Psoas muscle (tissue), 8 donors: ENCODE measurements around the gene USP54. TPM values are rescaled to one million over a fixed set of nuclear protein-coding genes. Genes with fewer than 3 reads are reported as not detected.
A peak's percentile ranks its signal among the peaks of the same experiment; 100 is the strongest.

Experiments used
- ATAC-seq, 4 donors: fragments of 200-7000 bp; cut with Tn5 transposase; one replicate each; pipeline ENCODE4 v1.9.1; 2020; ENCODE audit warnings: moderate library complexity in 3 of 4, mild to moderate bottlenecking in 2 of 4
- DNase-seq, 2 donors: peaks; one replicate each; pipeline ENCODE4 v3.0.0-alpha.2; 2020
- H3K27ac ChIP-seq: fragments of 200-600 bp; one replicate; pipeline ENCODE4 v1.8.0; 2022
- H3K27me3 ChIP-seq, 3 donors: fragments of 200-600 bp in 1 of 3; one replicate each; pipeline versions ENCODE4 v1.6.1 to v1.8.0; 2013 to 2022; ENCODE audit warnings: low read length in 2 of 3, mild to moderate bottlenecking in 2 of 3, moderate library complexity in 1 of 3; ENCODE audit not compliant: insufficient read depth in 3 of 3
- H3K36me3 ChIP-seq, 2 donors: fragments of 200-600 bp in 1 of 2; one replicate each; pipeline versions ENCODE4 v1.6.1 to v1.8.0; 2013 to 2022; ENCODE audit warnings: low read depth in 1 of 2, mild to moderate bottlenecking in 1 of 2, moderate library complexity in 1 of 2; ENCODE audit not compliant: insufficient read depth in 1 of 2
- H3K4me1 ChIP-seq: fragments of 200-600 bp; one replicate; pipeline ENCODE4 v1.8.0; 2022
- H3K4me3 ChIP-seq: fragments of 200-600 bp; one replicate; pipeline ENCODE4 v1.8.0; 2022; ENCODE audit warnings: mild to moderate bottlenecking
- H3K9me3 ChIP-seq: fragments of 200-600 bp; one replicate; pipeline ENCODE4 v1.8.0; 2022
- CTCF ChIP-seq: fragments of 200-600 bp; IDR thresholded peaks from one replicate; pipeline ENCODE4 v1.8.0; 2022; ENCODE audit warnings: antibody characterized with exemption
- WGBS, 3 donors: extraction: QIAGEN DNeasy Blood & Tissue Kit; methylation state at CpG; one replicate each; pipeline versions ENCODE4 v1.1.6 to v1.1.7; 2013; 5-methylcytosine and 5-hydroxymethylcytosine counted together
- intact Hi-C, 2 donors: fragments of 100-400 bp; cut with DNase I; formaldehyde crosslinking; loops; one replicate each; pipeline versions ENCODE4 v1.11.0 to v1.14.2; 2022
- polyA plus RNA-seq, 3 donors: library from polyadenylated mRNA; stranded (reverse); fragments of 200-250 nt; gene quantifications; one replicate each; pipeline ENCODE4 v1.2.3, GENCODE V29; 2013
- total RNA-seq, 4 donors: library from RNA; stranded (reverse); fragmentation: NEBNext Ultra II Directional in 2 of 4; extraction: Animal tissue kit (Norgen Biotek cat#: 25700) in 2 of 4; gene quantifications; one replicate each; pipeline versions ENCODE4 v1.2.1 to v1.2.4, GENCODE V29; 2021 to 2023
- donor health status: healthy with polysubstance abuse.
- donor health status: DM: no; HTN: no; CAD: no; lungs with moderate emphysema.
- donor health status: Bipolar disorder and iron deficiency.
- donor health status: healthy.
- donor health status: DM: yes; HTN: yes; CAD: no.
- donor health status: DM: no; HTN: no; CAD: no.
- donor health status: DM: no; HTN: no; CAD: no.
- donor health status: DM: yes; HTN: yes; CAD: no.

The USP54 gene
- total and polyA plus RNA-seq, 7 donors: 32.6 to 216 (median 65.9) TPM

GRCh38 chr10:73593110-73593509 lies 2.0 kb upstream of the USP54 start:
- peaks cover 27% of the 10 kb centered on the region for H3K4me1 ChIP-seq
- intact Hi-C loops: loop anchor here in 1 of 2 donors (5.0 kb wide), 1 partner anchor 34 kb away; no protein-coding TSS in a partner anchor
- H3K27me3 ChIP-seq: no peaks in the 10 kb centered on the region
- no peak overlapping the region for H3K27ac ChIP-seq
- no peaks in the 10 kb centered on the region for H3K36me3 ChIP-seq
- DNase-seq (no peak), ATAC-seq (no peak)
- no peaks in the 10 kb centered on the region for H3K9me3 ChIP-seq
- WGBS, 3 donors: 99 to 100% (median 100%) methylated on average over 4 of the region's 4 CpGs
- no peak for TF ChIP-seq CTCF
- no peak overlapping the region for H3K4me3 ChIP-seq

- H3K27ac ChIP-seq: peak overlapping the region; percentile 56
- WGBS, 3 donors: 32 to 35% (median 32%) methylated on average over 3 of the region's 3 CpGs
- peak overlapping the region; percentile 11 for H3K4me3 ChIP-seq
- ATAC-seq (peak; percentile 67 to 87 (median 82)), DNase-seq (no peak)
- intact Hi-C loops: loop anchor here in 1 of 2 donors (5.0 kb wide), 1 partner anchor 35 kb away; no protein-coding TSS in a partner anchor
- TF ChIP-seq CTCF: no peak
- H3K4me1 ChIP-seq: peaks cover 31% of the 10 kb centered on the region
- no peaks in the 10 kb centered on the region for H3K9me3 ChIP-seq
- no peaks in the 10 kb centered on the region for H3K36me3 ChIP-seq
- no peaks in the 10 kb centered on the region for H3K27me3 ChIP-seq
Measured at GRCh38 chr10:73591935-73592699, 975 bp upstream of the USP54 start.

- Histone ChIP-seq H3K27ac (peak overlapping the region; percentile 40), H3K27me3 (no peaks in the 10 kb centered on the region), H3K4me3 (no peak overlapping the region), H3K9me3 (no peaks in the 10 kb centered on the region), H3K4me1 (peaks cover 46% of the 10 kb centered on the region), H3K36me3 (no peaks in the 10 kb centered on the region)
- intact Hi-C loops: loop anchor here in 1 of 2 donors (5.0 kb wide), 1 partner anchor 38 kb away; no protein-coding TSS in a partner anchor
- no peak for DNase-seq
- no peak for TF ChIP-seq CTCF
- peak in 2 of 4 donors; percentile 33 to 54 for ATAC-seq
- WGBS, 3 donors: 92 to 96% (median 93%) methylated on average over 3 of the region's 3 CpGs
Measured at GRCh38 chr10:73589563-73590126, 1.5 kb downstream of the USP54 start.

- Histone ChIP-seq H3K4me3 (no peak overlapping the region), H3K36me3 (no peaks in the 10 kb centered on the region), H3K27me3 (no peaks in the 10 kb centered on the region), H3K27ac (peak overlapping the region; percentile 26), H3K4me1 (peaks cover 56% of the 10 kb centered on the region), H3K9me3 (no peaks in the 10 kb centered on the region)
- no peak for DNase-seq
- TF ChIP-seq CTCF: no peak
- 82 to 100% (median 93%) methylated on average over 1 of the region's 1 CpG for WGBS, 3 donors
- intact Hi-C loops: no loop called here
- no peak for ATAC-seq
Measured at GRCh38 chr10:73588656-73589055, 2.5 kb downstream of the USP54 start.
